Ovary (tissue), 9 donors: ENCODE measurements around the gene EFL1. TPM values are rescaled to one million over a fixed set of nuclear protein-coding genes. Genes with fewer than 3 reads are reported as not detected.

Experiments
- DNase-seq, 5 donors: peaks; one replicate each; pipeline ENCODE4 v3.0.0-alpha.2; 2019 to 2020
- H3K27ac ChIP-seq, 2 donors: fragments of 200-600 bp; one replicate each; pipeline versions ENCODE4 v1.5.1 to v1.8.0; 2019 to 2022
- H3K27me3 ChIP-seq: fragments of 200-600 bp; one replicate; pipeline ENCODE4 v1.8.0; 2022
- H3K36me3 ChIP-seq: fragments of 200-600 bp; sonication (generic); one replicate; pipeline ENCODE4 v1.5.1; 2019
- H3K4me1 ChIP-seq: one replicate; pipeline ENCODE4 v1.8.1; 2013; ENCODE audit warnings: mild to moderate bottlenecking, moderate library complexity; ENCODE audit not compliant: insufficient read depth
- H3K4me3 ChIP-seq: fragments of 200-600 bp; sonication (generic); one replicate; pipeline ENCODE4 v1.5.1; 2017
- H3K9me3 ChIP-seq, 2 donors: fragments of 200-600 bp in 1 of 2; sonication (generic) in 1 of 2; one replicate each; pipeline versions ENCODE4 v1.5.1 to v1.8.1; 2013 to 2019; ENCODE audit warnings: mild to moderate bottlenecking in 1 of 2, moderate library complexity in 1 of 2
- CTCF ChIP-seq, 3 donors: fragments of 450-650 bp in 2 of 3; fragments of 200-600 bp in 1 of 3; IDR thresholded peaks; one replicate each; pipeline versions ENCODE4 v1.5.1 to v1.8.0; 2016 to 2022; ENCODE audit warnings: antibody characterized with exemption in 3 of 3, mild to moderate bottlenecking in 1 of 3
- EP300 ChIP-seq: sonication (generic); formaldehyde crosslinking; IDR thresholded peaks from one replicate; pipeline ENCODE4 v1.6.1; 2017; ENCODE audit warnings: antibody characterized with exemption
- POLR2A ChIP-seq: fragments of 450-650 bp; IDR thresholded peaks from one replicate; pipeline ENCODE4 v1.6.1; 2017; ENCODE audit warnings: antibody characterized with exemption, mild to moderate bottlenecking, moderate library complexity
- WGBS, 3 donors: extraction: QIAGEN DNeasy Blood & Tissue Kit in 1 of 3; methylation state at CpG; one replicate each; pipeline versions ENCODE4 v1.1.5 to v1.1.7; 2013 to 2017; 5-methylcytosine and 5-hydroxymethylcytosine counted together
- intact Hi-C, 4 donors: fragments of 100-400 bp; cut with DNase I; formaldehyde crosslinking; loops; one replicate each; pipeline versions ENCODE4 v1.11.0 to v1.15.1; 2022 to 2023
- polyA plus RNA-seq, 2 donors: library from polyadenylated mRNA; stranded (reverse); fragments of 200-250 nt in 1 of 2; fragments of 350-450 nt in 1 of 2; fragmentation: Illumina TruSeq in 1 of 2; extraction: RNeasy Lipid Tissue Mini Kit (QIAGEN cat#74804) in 1 of 2; gene quantifications; one replicate each; pipeline ENCODE4 v1.2.3, GENCODE V29; 2013 to 2014
- total RNA-seq, 7 donors: library from RNA; depleted of rRNA in 2 of 7; stranded (reverse); fragments of >200 nt in 2 of 7; fragmentation: NEBNext Ultra II Directional in 3 of 7; extraction: Animal tissue kit (Norgen Biotek cat#: 25700) in 3 of 7; gene quantifications; one replicate each; pipeline versions ENCODE4 v1.1.0 to v1.2.4, GENCODE V29; 2016 to 2023
- donor health status: DM: no; HTN: no; CAD: no; lungs with moderate emphysema.
- donor health status: DM: no; HTN: no; CAD: no.
- donor health status: Bipolar disorder and iron deficiency.
- donor health status: DM: yes; HTN: yes; CAD: no.
- donor health status: DM: no; HTN: no; CAD: no.
- donor health status: DM: yes; HTN: yes; CAD: no.

The EFL1 gene
- total and polyA plus RNA-seq, 9 donors: 4.1 to 15.2 (median 8.9) TPM

- WGBS, 3 donors: 80 to 86% (median 82%) methylated on average over 6 of the region's 6 CpGs
- DNase-seq: no peak
Measured at GRCh38 chr15:82103468-82103867, 159.1 kb downstream of the EFL1 start.

GRCh38 chr15:82100111-82100929 is 162.2 kb downstream of the EFL1 start:
- Histone ChIP-seq H3K36me3 (no peaks in the 10 kb centered on the region), H3K9me3 (no peaks in the 10 kb centered on the region), H3K27me3 (no peaks in the 10 kb centered on the region), H3K4me1 (no peaks in the 10 kb centered on the region), H3K27ac (no peak overlapping the region), H3K4me3 (no peak overlapping the region)
- WGBS, 3 donors: 50 to 59% (median 55%) methylated on average over 12 of the region's 12 CpGs
- intact Hi-C loops: no loop called here
- DNase-seq: no peak
- TF ChIP-seq CTCF (IDR thresholded peaks at IDR 0.05): no peak
- no peak for TF ChIP-seq EP300
- TF ChIP-seq POLR2A: no peak

More at GRCh38 chr15:82103468-82103867, 159.1 kb downstream of the EFL1 start:
- intact Hi-C loops: no loop called here
- Histone ChIP-seq H3K4me1 (no peaks in the 10 kb centered on the region), H3K9me3 (no peaks in the 10 kb centered on the region), H3K27me3 (no peaks in the 10 kb centered on the region), H3K27ac (no peak overlapping the region), H3K4me3 (no peak overlapping the region), H3K36me3 (no peaks in the 10 kb centered on the region)
- no peak for TF ChIP-seq POLR2A
- TF ChIP-seq CTCF (IDR thresholded peaks at IDR 0.05): no peak
- TF ChIP-seq EP300: no peak

GRCh38 chr15:82098674-82099073 is 163.9 kb downstream of the EFL1 start:
- no peak for DNase-seq
- intact Hi-C loops: no loop called here
- TF ChIP-seq CTCF (IDR thresholded peaks at IDR 0.05) (no peak), EP300 (no peak), POLR2A (no peak)
- Histone ChIP-seq H3K9me3 (no peaks in the 10 kb centered on the region), H3K4me1 (no peaks in the 10 kb centered on the region), H3K4me3 (no peak overlapping the region), H3K36me3 (no peaks in the 10 kb centered on the region), H3K27me3 (no peaks in the 10 kb centered on the region), H3K27ac (no peak overlapping the region)
- WGBS, 3 donors: 93 to 95% (median 93%) methylated on average over 15 of the region's 15 CpGs

- H3K4me1 ChIP-seq: no peaks in the 10 kb centered on the region
- DNase-seq: no peak
- intact Hi-C loops: no loop called here
- no peaks in the 10 kb centered on the region for H3K27me3 ChIP-seq
- no peaks in the 10 kb centered on the region for H3K9me3 ChIP-seq
- H3K4me3 ChIP-seq: no peak overlapping the region
- no peaks in the 10 kb centered on the region for H3K36me3 ChIP-seq
- no peak overlapping the region for H3K27ac ChIP-seq
- TF ChIP-seq CTCF (IDR thresholded peaks at IDR 0.05) (no peak), EP300 (no peak), POLR2A (no peak)
Measured at GRCh38 chr15:82095803-82096202, 166.7 kb downstream of the EFL1 start.
